ENCODE data around the gene MGAT4A. TPM values are rescaled to one million over a fixed set of nuclear protein-coding genes. Genes with fewer than 3 reads are reported as not detected.

Gene MGAT4A
- total and polyA plus RNA-seq, 7 donors: 9.5 to 28.2 (median 21.6) TPM

DNA sequence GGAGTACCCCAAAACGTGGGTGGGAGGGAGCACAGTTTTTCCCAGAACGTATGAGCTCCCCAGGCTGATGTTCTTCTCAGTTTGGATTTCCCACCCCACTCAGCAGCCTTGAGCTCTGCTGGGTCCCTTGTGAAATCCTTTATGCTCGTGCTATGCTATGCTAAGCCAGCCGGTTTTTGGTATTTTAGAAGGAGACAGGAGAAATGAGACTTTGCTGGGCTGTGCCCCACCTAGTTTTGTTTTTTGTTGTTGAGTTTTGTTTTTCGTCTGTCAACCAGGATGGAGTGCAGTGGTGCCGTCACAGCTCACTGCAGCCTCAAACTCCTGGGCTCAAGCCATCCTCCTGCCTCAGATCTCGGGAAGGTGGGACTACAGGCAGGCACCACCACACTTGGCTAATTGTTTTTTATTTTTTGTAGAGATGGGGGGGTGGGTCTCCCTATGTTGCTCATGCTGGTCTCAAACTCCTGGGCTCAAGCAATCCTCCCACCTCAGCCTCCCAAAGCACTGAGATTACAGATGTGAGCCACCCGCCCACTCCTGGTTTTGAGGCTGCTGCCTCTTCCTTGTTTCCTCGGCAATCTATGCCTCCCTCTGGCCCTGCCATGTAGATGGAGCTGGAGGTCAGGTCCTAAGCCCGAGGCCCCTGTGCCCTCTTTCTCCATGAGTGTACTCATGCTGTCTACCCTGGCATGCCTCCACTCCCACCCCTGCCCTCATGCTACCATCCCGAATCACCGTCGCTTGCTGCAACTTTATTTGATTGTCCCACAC lies 17.5 kb upstream of the MGAT4A start:
- Histone ChIP-seq H3K36me3 (no peaks in the 10 kb centered on the region), H3K4me3 (no peak overlapping the region), H3K9me3 (no peaks in the 10 kb centered on the region), H3K27ac (peak overlapping the region in 2 of 4 donors; percentile 15 to 38), H3K27me3 (no peaks in the 10 kb centered on the region), H3K4me1 (no peaks in the 10 kb centered on the region)
- intact Hi-C loops (cut with DNase I): no loop called here
- TF ChIP-seq EP300 (IDR thresholded peaks at IDR 0.05): no peak
- no peak for TF ChIP-seq POLR2AphosphoS5 (IDR thresholded peaks at IDR 0.05)
- TF ChIP-seq CTCF (IDR thresholded peaks at IDR 0.05): no peak
- TF ChIP-seq POLR2A (IDR thresholded peaks at IDR 0.05): no peak
- 77 to 83% methylated on average over 13 of the region's 13 CpGs for WGBS, 2 donors
- no peak for DNase-seq

DNA sequence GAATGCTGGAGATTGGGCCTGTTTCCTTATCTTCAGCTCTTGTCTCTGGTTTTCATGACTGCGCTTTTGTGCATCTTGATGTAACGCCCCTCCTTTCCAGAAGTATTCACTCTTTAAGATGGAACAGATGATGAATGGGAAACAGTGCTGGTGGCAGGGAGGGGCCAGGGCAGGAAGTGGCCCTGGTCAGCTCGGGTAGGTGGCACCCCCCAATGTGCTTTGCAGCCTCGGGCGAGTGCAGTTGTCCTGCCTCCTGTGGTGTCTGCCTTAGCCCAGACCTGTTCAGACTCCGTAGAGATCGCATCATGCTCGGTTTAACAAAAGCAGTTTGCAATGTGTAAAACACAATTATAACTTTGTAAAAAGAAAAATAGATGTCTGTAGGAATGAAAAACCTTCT lies 17.0 kb upstream of the MGAT4A start:
- Histone ChIP-seq H3K4me3 (no peak overlapping the region), H3K36me3 (no peaks in the 10 kb centered on the region), H3K9me3 (no peaks in the 10 kb centered on the region), H3K27ac (no peak overlapping the region), H3K27me3 (no peaks in the 10 kb centered on the region), H3K4me1 (no peaks in the 10 kb centered on the region)
- TF ChIP-seq CTCF (IDR thresholded peaks at IDR 0.05) (no peak), EP300 (IDR thresholded peaks at IDR 0.05) (no peak), POLR2AphosphoS5 (IDR thresholded peaks at IDR 0.05) (no peak), POLR2A (IDR thresholded peaks at IDR 0.05) (no peak)
- intact Hi-C loops (cut with DNase I): no loop called here
- no peak for DNase-seq
- 69 to 77% methylated on average over 8 of the region's 8 CpGs for WGBS, 2 donors

DNA sequence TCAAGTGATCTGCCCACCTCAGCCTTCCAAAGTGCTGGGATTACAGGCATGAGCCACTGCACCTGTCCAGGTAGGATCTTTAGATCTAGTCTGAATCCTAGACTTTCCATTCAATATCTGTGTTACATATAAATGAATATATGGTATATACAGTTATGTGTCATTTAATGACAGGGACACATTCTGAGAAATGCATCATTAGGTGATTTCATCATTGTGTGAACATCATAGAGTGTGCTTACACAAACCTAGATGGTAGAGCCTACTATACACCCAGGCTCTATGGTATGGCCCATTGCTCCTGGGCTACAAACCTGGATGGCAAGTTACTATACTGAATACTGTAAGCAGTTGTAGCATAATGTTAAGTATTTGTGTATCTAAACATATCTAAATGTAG lies 15.5 kb upstream of the MGAT4A start:
- TF ChIP-seq CTCF (IDR thresholded peaks at IDR 0.05) (no peak), EP300 (IDR thresholded peaks at IDR 0.05) (no peak), POLR2A (IDR thresholded peaks at IDR 0.05) (no peak), POLR2AphosphoS5 (IDR thresholded peaks at IDR 0.05) (no peak)
- Histone ChIP-seq H3K4me3 (no peak overlapping the region), H3K4me1 (no peaks in the 10 kb centered on the region), H3K9me3 (no peaks in the 10 kb centered on the region), H3K36me3 (no peaks in the 10 kb centered on the region), H3K27me3 (no peaks in the 10 kb centered on the region), H3K27ac (no peak overlapping the region)
- DNase-seq: no peak
- intact Hi-C loops (cut with DNase I): no loop called here

DNA sequence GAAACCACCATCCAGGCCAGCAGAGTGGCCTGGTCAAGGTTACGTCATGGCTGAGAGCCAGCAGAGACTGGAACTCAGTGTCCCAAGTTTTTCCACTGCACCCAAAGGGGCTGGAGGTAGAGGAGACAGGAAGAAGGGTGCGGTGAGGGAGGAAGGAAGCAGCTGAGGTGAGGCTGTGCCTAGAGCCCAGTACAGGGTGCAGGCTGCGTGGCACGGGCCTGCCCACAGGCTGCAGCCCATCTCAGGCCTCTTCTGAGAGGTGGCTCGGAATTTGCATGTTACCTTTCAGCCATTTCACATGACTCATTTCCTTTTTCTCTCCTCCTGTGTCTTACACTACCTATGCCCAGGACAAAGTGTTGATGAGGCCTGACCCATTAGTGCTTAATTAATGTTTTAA lies 13.7 kb upstream of the MGAT4A start:
- H3K4me3 ChIP-seq: no peak overlapping the region
- intact Hi-C loops (cut with DNase I): no loop called here
- WGBS, 2 donors: 87 to 91% methylated on average over 5 of the region's 5 CpGs
- no peak overlapping the region for H3K27ac ChIP-seq
- no peaks in the 10 kb centered on the region for H3K27me3 ChIP-seq
- H3K36me3 ChIP-seq: no peaks in the 10 kb centered on the region
- H3K9me3 ChIP-seq: no peaks in the 10 kb centered on the region
- TF ChIP-seq POLR2AphosphoS5 (IDR thresholded peaks at IDR 0.05): no peak
- TF ChIP-seq CTCF (IDR thresholded peaks at IDR 0.05): no peak
- no peak for TF ChIP-seq EP300 (IDR thresholded peaks at IDR 0.05)
- TF ChIP-seq POLR2A (IDR thresholded peaks at IDR 0.05): no peak
- DNase-seq: no peak
- no peaks in the 10 kb centered on the region for H3K4me1 ChIP-seq

- no peak for DNase-seq
- Histone ChIP-seq H3K4me3 (no peak overlapping the region), H3K4me1 (no peaks in the 10 kb centered on the region), H3K27me3 (no peaks in the 10 kb centered on the region), H3K27ac (no peak overlapping the region), H3K36me3 (no peaks in the 10 kb centered on the region), H3K9me3 (no peaks in the 10 kb centered on the region)
- 91 to 93% methylated on average over 1 of the region's 1 CpG for WGBS, 2 donors
- TF ChIP-seq EP300 (IDR thresholded peaks at IDR 0.05) (no peak), POLR2A (IDR thresholded peaks at IDR 0.05) (no peak), POLR2AphosphoS5 (IDR thresholded peaks at IDR 0.05) (no peak), CTCF (IDR thresholded peaks at IDR 0.05) (no peak)
- intact Hi-C loops (cut with DNase I): no loop called here
These were observed 12.9 kb upstream of the MGAT4A start for GRCh38 chr2:98743835-98744234.

Measured in sigmoid colon (tissue), 7 donors.